Naive thymus-derived CD8-positive, alpha-beta T cell (primary cell): ENCODE data around the gene SLC19A1. TPM values are rescaled to one million over a fixed set of nuclear protein-coding genes. Genes with fewer than 3 reads are reported as not detected.

Experiments
- ATAC-seq, 2 donors: fragments of 150-1000 bp; cut with Tn5 transposase in 1 of 2; sonication (Bioruptor Pico), chemical (Tn5 transposase) in 1 of 2; 1 replicate in 1 of 2; 2 replicates in 1 of 2; pipeline ENCODE4 v1.10.0; 2021; ENCODE audit warnings: mild to moderate bottlenecking in 2 of 2, moderate library complexity in 2 of 2
- POLR2A ChIA-PET: fragments of 350-600 bp; sonication (Branson Sonifier 250); formaldehyde crosslinking; loops from one replicate; lab custom pipeline; 2021; ENCODE audit warnings: antibody characterized with exemption; lab: Charles Lee
- DNase-seq, 10 donors: peaks; one replicate each; pipeline versions ENCODE4 v3.0.0 to v3.0.0-alpha.2; 2020 to 2022
- H3K27ac Mint-ChIP-seq, 10 donors: one replicate each; pipeline ENCODE4 v1.8.0; 2020 to 2022; ENCODE audit warnings: mild to moderate bottlenecking in 10 of 10, mixed read lengths in 10 of 10, moderate library complexity in 4 of 10, inconsistent platforms in 1 of 10
- H3K27me3 Mint-ChIP-seq, 5 donors: one replicate each; pipeline ENCODE4 v1.8.0; 2021 to 2022; ENCODE audit warnings: mixed read lengths in 5 of 5
- H3K36me3 Mint-ChIP-seq, 3 donors: one replicate each; pipeline ENCODE4 v1.8.0; 2020 to 2022; ENCODE audit warnings: mixed read lengths in 3 of 3, mild to moderate bottlenecking in 2 of 3, inconsistent platforms in 1 of 3
- H3K4me1 Mint-ChIP-seq, 4 donors: one replicate each; pipeline ENCODE4 v1.8.0; 2021 to 2022; ENCODE audit warnings: mixed read lengths in 4 of 4
- H3K4me3 Mint-ChIP-seq, 10 donors: one replicate each; pipeline ENCODE4 v1.8.0; 2020 to 2022; ENCODE audit warnings: mild to moderate bottlenecking in 10 of 10, mixed read lengths in 10 of 10, moderate library complexity in 6 of 10, inconsistent platforms in 1 of 10
- H3K9me3 Mint-ChIP-seq, 9 donors: one replicate each; pipeline ENCODE4 v1.8.0; 2020 to 2022; ENCODE audit warnings: mixed read lengths in 9 of 9, mild to moderate bottlenecking in 3 of 9, inconsistent platforms in 1 of 9, moderate library complexity in 1 of 9
- polyA plus RNA-seq, 3 donors: library from polyadenylated mRNA; unstranded; fragments of 300-500 nt; fragmentation: Illumina TruSeq; gene quantifications; one replicate each; pipeline ENCODE4 v1.2.3, GENCODE V29; 2021
- total RNA-seq, 8 experiments: library from RNA in 2 of 8; stranded (reverse) in 2 of 8; gene quantifications; one replicate each; pipeline ENCODE4 v1.2.3 and lab custom pipeline; 2021 to 2026

The SLC19A1 gene
- total and polyA plus RNA-seq, 5 experiments from 2014 or later: 4.6 to 14.4 (median 10.2) TPM

DNA sequence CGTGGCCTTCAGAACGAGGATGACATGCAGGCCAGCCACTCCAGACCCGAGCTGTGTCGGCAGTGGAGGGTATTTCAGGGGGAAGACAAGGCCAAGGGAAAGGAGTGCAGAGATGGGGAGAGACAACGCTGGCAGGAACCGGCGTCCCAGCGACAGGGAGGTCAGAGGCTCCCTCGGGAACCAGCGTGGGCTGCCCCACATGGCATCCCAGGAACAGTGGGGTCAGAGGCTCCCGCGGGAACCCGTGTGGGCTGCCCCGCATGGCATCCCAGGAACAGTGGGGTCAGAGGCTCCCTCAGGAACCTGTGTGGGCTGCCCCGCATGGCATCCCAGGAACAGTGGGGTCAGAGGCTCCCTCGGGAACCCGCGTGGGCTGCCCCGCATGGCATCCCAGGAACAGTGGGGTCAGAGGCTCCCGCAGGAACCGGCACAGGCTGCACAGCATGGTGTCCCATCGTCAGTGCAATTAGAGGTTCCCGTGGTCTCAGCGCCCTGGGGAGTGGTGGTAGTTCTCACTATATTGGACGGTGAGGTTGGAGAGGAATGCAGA is 43.0 kb downstream of the SLC19A1 start:
- peaks cover 0 to 15% (median 10%) of the 10 kb centered on the region in 4 donors for H3K4me1 Mint-ChIP-seq
- ATAC-seq (no peak), DNase-seq (peak in 1 of 10 donors; percentile 36)
- peaks cover 0 to 5% (median 2%) of the 10 kb centered on the region in 3 donors for H3K36me3 Mint-ChIP-seq
- no peak overlapping the region for H3K4me3 Mint-ChIP-seq
- H3K9me3 Mint-ChIP-seq: peaks cover 0 to 2% (median 0%) of the 10 kb centered on the region in 9 donors
- POLR2A ChIA-PET: no interaction called here
- H3K27ac Mint-ChIP-seq: peak overlapping the region in 6 of 10 donors; percentile 20 to 81 (median 68)
- H3K27me3 Mint-ChIP-seq: no peaks in the 10 kb centered on the region

DNA sequence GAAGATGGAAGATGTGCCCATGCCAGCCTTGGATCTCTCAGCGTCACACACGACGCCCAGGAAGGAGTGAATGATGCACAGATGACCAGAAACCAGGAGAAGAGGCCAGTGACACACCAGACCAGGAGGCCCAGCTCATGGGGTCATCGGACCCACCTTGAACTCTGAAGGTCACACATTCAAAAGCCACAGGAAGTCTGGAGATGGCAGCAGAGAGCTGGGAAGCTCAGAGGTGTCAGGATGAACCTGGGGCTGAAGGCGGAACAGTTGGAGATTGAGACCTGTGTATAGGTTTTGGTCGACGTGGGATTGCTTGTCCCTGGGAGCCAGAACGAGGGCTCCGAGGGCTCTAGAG is 43.6 kb downstream of the SLC19A1 start:
- POLR2A ChIA-PET: no interaction called here
- H3K27ac Mint-ChIP-seq: peak overlapping the region in 2 of 10 donors; percentile 21 to 48

DNA sequence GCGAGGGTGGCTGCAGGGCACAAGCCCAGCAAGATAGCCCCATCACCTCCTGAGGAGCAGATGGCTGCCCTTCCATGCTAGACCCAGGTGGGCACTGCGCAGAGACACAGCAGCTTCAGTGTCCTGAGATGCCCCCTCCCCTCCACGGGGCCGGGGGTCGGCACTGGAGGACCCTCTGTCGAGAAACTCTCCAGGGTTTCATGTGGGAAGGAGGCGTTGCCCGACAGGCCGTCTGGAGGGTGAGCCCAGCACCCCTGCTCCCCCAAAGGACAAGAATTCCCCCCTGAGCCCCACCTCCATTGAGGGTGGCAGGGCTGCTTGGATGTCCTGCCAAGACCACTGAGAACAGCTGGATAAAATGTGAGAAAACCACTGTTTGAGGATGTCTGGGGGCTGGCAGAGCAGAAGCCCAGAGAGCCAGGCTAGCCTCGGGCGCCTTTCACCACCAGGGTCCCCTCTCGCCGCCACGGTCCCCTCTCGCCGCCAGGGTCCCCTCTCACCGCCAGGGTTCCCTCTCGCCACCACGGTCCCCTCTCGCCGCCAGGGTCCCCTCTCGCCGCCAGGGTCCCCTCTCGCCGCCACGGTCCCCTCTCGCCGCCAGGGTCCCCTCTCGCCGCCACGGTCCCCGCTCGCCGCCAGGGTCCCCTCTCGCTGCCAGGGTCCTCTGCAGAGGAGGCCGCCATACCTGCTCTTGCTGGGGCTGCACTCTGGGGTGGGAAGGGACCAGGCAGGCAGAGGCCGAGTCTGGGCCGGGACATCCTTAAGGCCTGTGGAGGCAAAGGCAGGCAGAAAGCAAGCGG is 44.2 kb downstream of the SLC19A1 start:
- no peak overlapping the region for H3K4me3 Mint-ChIP-seq
- H3K36me3 Mint-ChIP-seq: peaks cover 0 to 5% (median 2%) of the 10 kb centered on the region in 3 donors
- POLR2A ChIA-PET: no interaction called here
- peaks cover 0 to 15% (median 10%) of the 10 kb centered on the region in 4 donors for H3K4me1 Mint-ChIP-seq
- ATAC-seq (no peak), DNase-seq (peak in 1 of 10 donors; percentile 21)
- no peaks in the 10 kb centered on the region for H3K27me3 Mint-ChIP-seq
- H3K9me3 Mint-ChIP-seq: peaks cover 0 to 2% (median 0%) of the 10 kb centered on the region in 9 donors
- no peak overlapping the region for H3K27ac Mint-ChIP-seq

More for the DNA sequence above, 43.6 kb downstream of the SLC19A1 start:
- Mint-ChIP-seq H3K4me1 (peaks cover 0 to 15% (median 10%) of the 10 kb centered on the region in 4 donors), H3K4me3 (no peak overlapping the region), H3K9me3 (peaks cover 0 to 2% (median 0%) of the 10 kb centered on the region in 9 donors), H3K36me3 (peaks cover 0 to 5% (median 2%) of the 10 kb centered on the region in 3 donors), H3K27me3 (no peaks in the 10 kb centered on the region)
- DNase-seq (peak in 1 of 10 donors; percentile 52), ATAC-seq (no peak)

DNA sequence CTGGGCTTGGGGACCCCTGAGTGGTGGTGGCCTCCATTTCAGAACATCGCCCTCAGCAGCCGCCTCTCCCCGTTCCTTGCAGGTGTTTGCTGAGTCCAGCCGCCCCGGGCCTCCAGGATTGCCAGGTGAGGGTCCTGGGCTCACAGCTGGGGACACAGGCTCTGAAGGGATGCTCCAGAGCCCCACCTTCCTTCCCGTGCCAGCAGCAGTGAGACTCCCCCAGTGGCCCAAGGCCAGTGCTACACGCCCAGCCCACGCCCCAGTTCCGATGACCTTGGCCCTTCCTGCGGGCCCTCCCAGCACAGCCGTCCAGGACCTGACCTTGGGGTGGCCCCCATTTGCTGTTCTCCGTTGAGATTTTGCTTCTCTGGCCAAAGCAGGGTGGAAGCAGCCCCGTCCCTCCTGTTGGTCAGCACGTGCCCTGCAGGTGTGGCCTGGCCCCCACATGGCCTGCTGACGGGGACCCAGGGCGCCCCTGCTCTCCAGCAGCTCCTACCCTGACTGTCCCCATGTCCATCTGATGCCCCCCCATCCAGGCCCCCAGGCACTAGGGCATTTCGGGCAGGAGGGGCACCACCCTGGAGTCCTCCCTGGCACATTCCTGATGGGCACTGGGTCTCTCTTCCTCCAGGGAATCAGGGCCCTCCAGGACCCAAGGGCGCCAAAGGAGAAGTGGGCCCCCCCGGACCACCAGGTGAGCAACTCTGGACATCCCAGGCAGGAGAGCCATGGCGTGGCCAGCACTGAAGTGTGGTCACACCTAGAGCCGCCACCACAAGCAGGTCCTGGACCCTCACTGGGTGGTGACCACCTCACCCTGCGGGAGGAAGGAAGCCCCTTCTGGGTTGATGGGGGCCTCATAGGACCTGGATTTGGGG is 45.0 kb downstream of the SLC19A1 start:
- no peak for ATAC-seq
- DNase-seq: peak in 1 of 10 donors; percentile 50
- H3K4me1 Mint-ChIP-seq: peaks cover 0 to 15% (median 10%) of the 10 kb centered on the region in 4 donors

GRCh38 chr21:45496151-45496967 is 45.9 kb downstream of the SLC19A1 start:
- POLR2A ChIA-PET: no interaction called here
- H3K4me3 Mint-ChIP-seq: no peak overlapping the region

More for the DNA sequence above, 45.0 kb downstream of the SLC19A1 start:
- no peak overlapping the region for H3K4me3 Mint-ChIP-seq
- no peaks in the 10 kb centered on the region for H3K9me3 Mint-ChIP-seq
- H3K27me3 Mint-ChIP-seq: no peaks in the 10 kb centered on the region
- H3K27ac Mint-ChIP-seq: no peak overlapping the region
- H3K36me3 Mint-ChIP-seq: peaks cover 0 to 5% (median 2%) of the 10 kb centered on the region in 3 donors
- POLR2A ChIA-PET: no interaction called here

GRCh38 chr21:45494851-45495680 is 47.2 kb downstream of the SLC19A1 start:
- ATAC-seq (no peak), DNase-seq (peak in 1 of 10 donors; percentile 58)
- no peaks in the 10 kb centered on the region for H3K27me3 Mint-ChIP-seq
- H3K9me3 Mint-ChIP-seq: no peaks in the 10 kb centered on the region
- no peak overlapping the region for H3K4me3 Mint-ChIP-seq
- H3K36me3 Mint-ChIP-seq: peaks cover 0 to 5% (median 2%) of the 10 kb centered on the region in 3 donors
- POLR2A ChIA-PET: no interaction called here
- H3K27ac Mint-ChIP-seq: peak overlapping the region in 1 of 10 donors; percentile 40
- H3K4me1 Mint-ChIP-seq: peaks cover 0 to 15% (median 9%) of the 10 kb centered on the region in 4 donors

More at GRCh38 chr21:45496151-45496967, 45.9 kb downstream of the SLC19A1 start:
- Mint-ChIP-seq H3K36me3 (peaks cover 0 to 5% (median 2%) of the 10 kb centered on the region in 3 donors), H3K27me3 (no peaks in the 10 kb centered on the region), H3K9me3 (no peaks in the 10 kb centered on the region), H3K27ac (no peak overlapping the region), H3K4me1 (peaks cover 0 to 15% (median 10%) of the 10 kb centered on the region in 4 donors)
- DNase-seq (peak in 1 of 10 donors; percentile 35), ATAC-seq (no peak)

- H3K4me1 Mint-ChIP-seq: peaks cover 0 to 7% (median 3%) of the 10 kb centered on the region in 4 donors
- peaks cover 0 to 5% (median 2%) of the 10 kb centered on the region in 3 donors for H3K36me3 Mint-ChIP-seq
- H3K27me3 Mint-ChIP-seq: no peaks in the 10 kb centered on the region
- no peaks in the 10 kb centered on the region for H3K9me3 Mint-ChIP-seq
- H3K27ac Mint-ChIP-seq: no peak overlapping the region
- no peak overlapping the region for H3K4me3 Mint-ChIP-seq
- peak in 1 of 10 donors; percentile 21 for DNase-seq
- POLR2A ChIA-PET: no interaction called here
- no peak for ATAC-seq
Observed at GRCh38 chr21:45494135-45494850, 47.9 kb downstream of the SLC19A1 start.

GRCh38 chr21:45493401-45494001 is 48.7 kb downstream of the SLC19A1 start:
- ATAC-seq (no peak), DNase-seq (no peak)
- Mint-ChIP-seq H3K4me1 (no peaks in the 10 kb centered on the region), H3K4me3 (no peak overlapping the region), H3K36me3 (no peaks in the 10 kb centered on the region), H3K9me3 (no peaks in the 10 kb centered on the region), H3K27me3 (no peaks in the 10 kb centered on the region), H3K27ac (no peak overlapping the region)
- POLR2A ChIA-PET: interaction anchor here (1.0 to 1.2 kb wide), 2 partner anchors 10 to 14 kb away, joined by 3 to 7 read pairs; no protein-coding TSS in a partner anchor

GRCh38 chr21:45492765-45493164 is 49.5 kb downstream of the SLC19A1 start:
- H3K36me3 Mint-ChIP-seq: no peaks in the 10 kb centered on the region
- no peaks in the 10 kb centered on the region for H3K9me3 Mint-ChIP-seq
- no peaks in the 10 kb centered on the region for H3K4me1 Mint-ChIP-seq
- H3K27ac Mint-ChIP-seq: peak overlapping the region in 1 of 10 donors; percentile 29
- H3K27me3 Mint-ChIP-seq: no peaks in the 10 kb centered on the region
- no peak overlapping the region for H3K4me3 Mint-ChIP-seq
- POLR2A ChIA-PET: interaction anchor here (1.0 to 1.2 kb wide), 3 partner anchors 10 to 20 kb away, joined by 3 to 7 read pairs (median 3); no protein-coding TSS in a partner anchor
- ATAC-seq (no peak), DNase-seq (no peak)

- H3K4me3 Mint-ChIP-seq: no peak overlapping the region
- no peak for DNase-seq
- H3K27me3 Mint-ChIP-seq: no peaks in the 10 kb centered on the region
- POLR2A ChIA-PET: no interaction called here
- H3K27ac Mint-ChIP-seq: peak overlapping the region in 1 of 10 donors; percentile 16
- peaks cover 0 to under 1% (median 0%) of the 10 kb centered on the region in 4 donors for H3K4me1 Mint-ChIP-seq
- ATAC-seq: no peak
- H3K9me3 Mint-ChIP-seq: no peaks in the 10 kb centered on the region
- H3K36me3 Mint-ChIP-seq: no peaks in the 10 kb centered on the region
Observed at GRCh38 chr21:45491623-45492022, 50.6 kb downstream of the SLC19A1 start.
